Skeletal muscle tissue (tissue), 4 donors: ENCODE data around the gene AVPR1A. TPM values are rescaled to one million over a fixed set of nuclear protein-coding genes. Genes with fewer than 3 reads are reported as not detected.

Experiments
- H3K27ac ChIP-seq: one replicate; pipeline ENCODE4 v1.7.0; 2013; ENCODE audit warnings: mild to moderate bottlenecking, low read depth, low read length, inconsistent platforms
- H3K27me3 ChIP-seq, 3 donors: one replicate each; pipeline ENCODE4 v1.7.0; 2013; ENCODE audit warnings: low read length in 3 of 3; ENCODE audit not compliant: control insufficient read depth in 3 of 3, insufficient read depth in 3 of 3
- H3K36me3 ChIP-seq, 3 donors: one replicate each; pipeline ENCODE4 v1.7.0; 2013; ENCODE audit warnings: low read length in 3 of 3; ENCODE audit not compliant: control insufficient read depth in 3 of 3, insufficient read depth in 3 of 3
- H3K4me1 ChIP-seq, 3 donors: one replicate each; pipeline ENCODE4 v1.7.0; 2013; ENCODE audit warnings: low read length in 3 of 3, mild to moderate bottlenecking in 3 of 3; ENCODE audit not compliant: control insufficient read depth in 3 of 3, insufficient read depth in 3 of 3
- H3K4me3 ChIP-seq, 3 donors: one replicate each; pipeline ENCODE4 v1.7.0; 2013; ENCODE audit warnings: low read length in 3 of 3
- H3K9ac ChIP-seq, 3 donors: one replicate each; pipeline ENCODE4 v1.7.0; 2013; ENCODE audit warnings: low read length in 3 of 3, mild to moderate bottlenecking in 3 of 3, moderate library complexity in 2 of 3, low read depth in 1 of 3
- H3K9me3 ChIP-seq, 3 donors: one replicate each; pipeline ENCODE4 v1.7.0; 2013; ENCODE audit warnings: low read length in 3 of 3; ENCODE audit not compliant: control insufficient read depth in 3 of 3
- total RNA-seq: library from RNA; depleted of rRNA; stranded (reverse); fragments of >200 nt; gene quantifications from one replicate; pipeline ENCODE4 v1.2.3, GENCODE V29; 2014
- donor health status: Osteomylitis.

AVPR1A gene
- total RNA-seq, 1 donor from 2014 or later: 14.1 TPM

GRCh38 chr12:63098851-63099250 lies 52.1 kb downstream of the AVPR1A start:
- H3K36me3 ChIP-seq: no peaks in the 10 kb centered on the region
- H3K9ac ChIP-seq: no peak overlapping the region
- H3K27me3 ChIP-seq: no peaks in the 10 kb centered on the region
- H3K27ac ChIP-seq: no peak overlapping the region
- no peaks in the 10 kb centered on the region for H3K9me3 ChIP-seq
- no peak overlapping the region for H3K4me3 ChIP-seq
- no peaks in the 10 kb centered on the region for H3K4me1 ChIP-seq

GRCh38 chr12:63095369-63095980 lies 55.5 kb downstream of the AVPR1A start:
- Histone ChIP-seq H3K4me1 (no peaks in the 10 kb centered on the region), H3K27ac (no peak overlapping the region), H3K9me3 (no peaks in the 10 kb centered on the region), H3K36me3 (no peaks in the 10 kb centered on the region), H3K4me3 (no peak overlapping the region), H3K27me3 (no peaks in the 10 kb centered on the region), H3K9ac (no peak overlapping the region)

GRCh38 chr12:63093711-63094110 lies 57.3 kb downstream of the AVPR1A start:
- Histone ChIP-seq H3K4me3 (no peak overlapping the region), H3K27me3 (no peaks in the 10 kb centered on the region), H3K9me3 (no peaks in the 10 kb centered on the region), H3K9ac (no peak overlapping the region), H3K36me3 (no peaks in the 10 kb centered on the region), H3K27ac (no peak overlapping the region), H3K4me1 (no peaks in the 10 kb centered on the region)

DNA sequence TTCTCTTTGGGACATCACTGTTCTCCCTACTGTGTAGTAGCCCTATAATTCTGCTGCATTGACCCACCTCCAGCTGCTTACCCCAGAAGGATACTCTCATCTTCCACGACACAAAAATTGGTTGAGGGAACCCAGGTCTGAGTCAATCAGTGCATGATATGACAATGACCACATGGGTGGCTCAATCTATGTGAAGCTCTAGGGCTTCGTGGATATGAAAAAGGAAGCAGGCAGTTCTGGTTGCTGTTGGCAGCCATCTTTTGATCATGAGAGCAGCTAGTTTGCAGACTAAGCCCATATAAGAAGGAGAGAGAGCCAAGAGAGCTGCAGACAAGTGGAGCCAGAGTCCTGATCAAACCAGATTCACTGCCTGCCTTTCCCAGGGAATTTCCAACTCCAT lies 57.9 kb downstream of the AVPR1A start:
- Histone ChIP-seq H3K9ac (no peak overlapping the region), H3K36me3 (no peaks in the 10 kb centered on the region), H3K4me3 (no peak overlapping the region), H3K9me3 (no peaks in the 10 kb centered on the region), H3K27ac (no peak overlapping the region), H3K4me1 (no peaks in the 10 kb centered on the region), H3K27me3 (no peaks in the 10 kb centered on the region)

Other genes with a start within 250 kb of the AVPR1A start
- gene PPM1H, start 216.1 kb downstream of the AVPR1A start, total RNA-seq: 4.2 TPM